ENCODE measurements around the gene TRMT44.

The TRMT44 gene

GRCh38 chr4:8504279-8505007 is 63.9 kb downstream of the TRMT44 start (continued):
- TF ChIP-seq TCF4 (CRISPR knock-in tag; IDR thresholded peaks at IDR 0.05; ENCODE audit: borderline replicate concordance) (no peak), PPARA (CRISPR knock-in tag; IDR thresholded peaks at IDR 0.05; ENCODE audit: borderline replicate concordance) (no peak), GLIS3 (CRISPR knock-in tag; IDR thresholded peaks at IDR 0.05) (no peak), ZC3H10 (CRISPR knock-in tag; IDR thresholded peaks at IDR 0.05) (no peak), CSDC2 (CRISPR knock-in tag; IDR thresholded peaks at IDR 0.05) (no peak)

- no peak for ATAC-seq
- TF ChIP-seq PPARA (CRISPR knock-in tag; IDR thresholded peaks at IDR 0.05; ENCODE audit: borderline replicate concordance) (no peak), ISL1 (CRISPR knock-in tag; IDR thresholded peaks at IDR 0.05) (no peak), ZFP3 (CRISPR knock-in tag; IDR thresholded peaks at IDR 0.05) (no peak), TCF4 (CRISPR knock-in tag; IDR thresholded peaks at IDR 0.05; ENCODE audit: borderline replicate concordance) (no peak), CSRNP3 (CRISPR knock-in tag; IDR thresholded peaks at IDR 0.05) (no peak), POU6F1 (CRISPR knock-in tag; IDR thresholded peaks at IDR 0.05; ENCODE audit: borderline replicate concordance, low read depth) (no peak)
These were observed 64.7 kb downstream of the TRMT44 start for GRCh38 chr4:8505229-8505628.

GRCh38 chr4:8506006-8506372 is 65.4 kb downstream of the TRMT44 start:
- no peak for ATAC-seq
- TF ChIP-seq TOX (CRISPR knock-in tag; IDR thresholded peaks at IDR 0.05; ENCODE audit: borderline replicate concordance) (no peak), BACH2 (CRISPR knock-in tag; IDR thresholded peaks at IDR 0.05; ENCODE audit: borderline replicate concordance) (no peak), TSHZ2 (CRISPR knock-in tag; IDR thresholded peaks at IDR 0.05) (no peak), RARB (CRISPR knock-in tag; IDR thresholded peaks at IDR 0.05) (no peak), ZFP3 (CRISPR knock-in tag; IDR thresholded peaks at IDR 0.05) (no peak), CSDC2 (CRISPR knock-in tag; IDR thresholded peaks at IDR 0.05) (no peak), SNAI2 (CRISPR knock-in tag; IDR thresholded peaks at IDR 0.05) (no peak), ZNF565 (CRISPR knock-in tag; conservative IDR thresholded peaks at IDR 0.05; ENCODE audit: low read depth) (no peak), ISL1 (CRISPR knock-in tag; IDR thresholded peaks at IDR 0.05) (no peak), PPARA (CRISPR knock-in tag; IDR thresholded peaks at IDR 0.05; ENCODE audit: borderline replicate concordance) (no peak), OSR1 (CRISPR knock-in tag; IDR thresholded peaks at IDR 0.05) (no peak), ARNTL (CRISPR knock-in tag; IDR thresholded peaks at IDR 0.05; ENCODE audit: borderline replicate concordance, low read depth) (no peak)

DNA sequence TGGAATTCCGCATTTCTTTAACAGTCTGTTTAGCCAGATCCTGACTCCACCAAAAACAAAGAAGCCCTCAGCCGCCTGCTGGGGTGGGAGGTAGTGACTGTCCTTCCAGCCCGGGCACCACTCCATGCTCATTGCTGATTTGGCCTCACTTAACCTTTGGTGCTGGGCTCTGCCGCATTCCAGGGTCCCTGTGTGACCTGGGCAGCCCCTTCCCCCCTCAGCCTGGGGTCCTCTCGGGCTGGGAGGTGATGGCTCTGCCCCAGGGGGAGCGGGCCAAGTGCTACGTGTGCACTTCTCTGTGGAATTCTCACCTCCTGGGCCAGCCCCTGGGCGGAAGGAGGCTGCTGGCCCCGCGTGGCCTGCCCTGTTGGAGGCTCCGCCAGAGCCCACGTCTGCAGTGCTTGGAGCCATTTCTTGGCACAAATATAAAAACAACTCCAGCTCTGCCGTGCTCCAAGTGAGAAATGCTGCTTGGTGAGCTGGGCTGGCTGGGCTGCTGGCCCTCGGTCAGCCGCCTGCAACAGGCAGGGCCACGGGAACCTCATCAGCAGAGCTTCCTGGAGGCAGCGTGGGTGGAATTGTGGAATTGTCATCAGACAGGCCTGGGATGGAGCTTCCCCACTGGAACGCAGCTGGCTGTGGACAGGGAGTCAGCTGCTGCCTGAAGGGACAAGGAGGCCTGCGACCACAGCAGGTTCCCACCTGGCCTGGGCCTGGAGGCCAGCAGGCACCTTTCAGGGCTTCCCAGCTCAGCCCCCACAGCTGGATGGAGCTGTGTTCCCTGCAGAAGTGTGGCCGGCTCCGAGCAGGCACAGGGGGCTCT is 66.0 kb downstream of the TRMT44 start:
- no peak; the same call in 2 of the 3 replicates for ATAC-seq
- TF ChIP-seq, protein P1, sequence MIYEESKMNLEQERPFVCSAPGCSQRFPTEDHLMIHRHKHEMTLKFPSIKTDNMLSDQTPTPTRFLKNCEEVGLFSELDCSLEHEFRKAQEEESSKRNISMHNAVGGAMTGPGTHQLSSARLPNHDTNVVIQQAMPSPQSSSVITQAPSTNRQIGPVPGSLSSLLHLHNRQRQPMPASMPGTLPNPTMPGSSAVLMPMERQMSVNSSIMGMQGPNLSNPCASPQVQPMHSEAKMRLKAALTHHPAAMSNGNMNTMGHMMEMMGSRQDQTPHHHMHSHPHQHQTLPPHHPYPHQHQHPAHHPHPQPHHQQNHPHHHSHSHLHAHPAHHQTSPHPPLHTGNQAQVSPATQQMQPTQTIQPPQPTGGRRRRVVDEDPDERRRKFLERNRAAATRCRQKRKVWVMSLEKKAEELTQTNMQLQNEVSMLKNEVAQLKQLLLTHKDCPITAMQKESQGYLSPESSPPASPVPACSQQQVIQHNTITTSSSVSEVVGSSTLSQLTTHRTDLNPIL (CRISPR knock-in tag; IDR thresholded peaks at IDR 0.05; ENCODE audit: low read depth) = no peak
- TF ChIP-seq CSRNP3 (CRISPR knock-in tag; IDR thresholded peaks at IDR 0.05) (no peak), ESRRG (CRISPR knock-in tag; IDR thresholded peaks at IDR 0.05) (no peak), ISL1 (CRISPR knock-in tag; IDR thresholded peaks at IDR 0.05) (no peak), TCF4 (CRISPR knock-in tag; IDR thresholded peaks at IDR 0.05; ENCODE audit: borderline replicate concordance) (no peak), ZFP30 (CRISPR knock-in tag; IDR thresholded peaks at IDR 0.05) (no peak), ZFP3 (CRISPR knock-in tag; IDR thresholded peaks at IDR 0.05) (no peak), BACH2 (CRISPR knock-in tag; IDR thresholded peaks at IDR 0.05; ENCODE audit: borderline replicate concordance) (no peak), ZNF8 (CRISPR knock-in tag; IDR thresholded peaks at IDR 0.05) (no peak), TOX (CRISPR knock-in tag; IDR thresholded peaks at IDR 0.05; ENCODE audit: borderline replicate concordance) (no peak)
- TF ChIP-seq, protein P2, sequence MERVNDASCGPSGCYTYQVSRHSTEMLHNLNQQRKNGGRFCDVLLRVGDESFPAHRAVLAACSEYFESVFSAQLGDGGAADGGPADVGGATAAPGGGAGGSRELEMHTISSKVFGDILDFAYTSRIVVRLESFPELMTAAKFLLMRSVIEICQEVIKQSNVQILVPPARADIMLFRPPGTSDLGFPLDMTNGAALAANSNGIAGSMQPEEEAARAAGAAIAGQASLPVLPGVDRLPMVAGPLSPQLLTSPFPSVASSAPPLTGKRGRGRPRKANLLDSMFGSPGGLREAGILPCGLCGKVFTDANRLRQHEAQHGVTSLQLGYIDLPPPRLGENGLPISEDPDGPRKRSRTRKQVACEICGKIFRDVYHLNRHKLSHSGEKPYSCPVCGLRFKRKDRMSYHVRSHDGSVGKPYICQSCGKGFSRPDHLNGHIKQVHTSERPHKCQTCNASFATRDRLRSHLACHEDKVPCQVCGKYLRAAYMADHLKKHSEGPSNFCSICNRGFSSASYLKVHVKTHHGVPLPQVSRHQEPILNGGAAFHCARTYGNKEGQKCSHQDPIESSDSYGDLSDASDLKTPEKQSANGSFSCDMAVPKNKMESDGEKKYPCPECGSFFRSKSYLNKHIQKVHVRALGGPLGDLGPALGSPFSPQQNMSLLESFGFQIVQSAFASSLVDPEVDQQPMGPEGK (CRISPR knock-in tag; IDR thresholded peaks at IDR 0.05; ENCODE audit: borderline replicate concordance) = no peak
